ENCODE results near the gene FAM53B.

FAM53B gene

DNA sequence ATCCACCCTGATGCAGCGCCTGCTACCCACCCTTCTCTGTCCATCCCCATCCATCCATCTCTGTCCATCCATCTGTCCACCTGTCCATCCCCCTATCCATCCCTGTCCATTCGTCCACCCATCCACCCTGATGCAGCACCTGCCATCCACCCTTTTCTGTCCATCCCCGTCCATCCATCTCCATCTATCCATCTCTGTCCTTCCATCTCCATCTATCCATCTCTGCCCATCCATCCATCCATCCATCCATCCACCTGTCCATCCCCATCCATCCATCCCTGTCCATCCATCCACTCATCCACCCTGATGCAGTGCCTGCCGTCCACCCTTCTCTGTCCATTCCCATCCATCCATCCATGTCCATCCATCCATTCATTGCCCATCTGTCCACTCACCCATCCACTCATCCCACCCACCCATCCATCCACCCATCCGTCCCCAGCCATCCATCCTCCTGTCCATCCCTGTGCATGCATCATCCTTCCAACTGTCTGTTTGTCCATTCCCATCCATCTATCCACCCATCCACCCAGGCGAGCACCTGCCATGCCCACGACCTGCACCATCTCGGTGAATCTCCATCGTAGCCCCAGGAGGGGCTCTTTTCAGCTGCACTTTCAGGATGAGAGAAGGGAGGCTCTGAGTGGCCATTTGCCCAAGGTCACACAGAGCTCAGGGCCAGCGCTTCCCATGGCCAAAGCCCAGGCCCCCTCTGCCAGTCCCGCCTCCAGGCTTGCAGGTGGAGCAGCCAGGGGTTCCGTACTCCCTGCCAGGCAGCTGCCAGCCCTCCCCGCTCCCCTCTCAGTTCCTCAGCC is 145.2 kb downstream of the FAM53B start:
- no peak overlapping the region for H3K4me3 ChIP-seq (ENCODE audit: low read depth, low read length)
- TF ChIP-seq, protein P1, sequence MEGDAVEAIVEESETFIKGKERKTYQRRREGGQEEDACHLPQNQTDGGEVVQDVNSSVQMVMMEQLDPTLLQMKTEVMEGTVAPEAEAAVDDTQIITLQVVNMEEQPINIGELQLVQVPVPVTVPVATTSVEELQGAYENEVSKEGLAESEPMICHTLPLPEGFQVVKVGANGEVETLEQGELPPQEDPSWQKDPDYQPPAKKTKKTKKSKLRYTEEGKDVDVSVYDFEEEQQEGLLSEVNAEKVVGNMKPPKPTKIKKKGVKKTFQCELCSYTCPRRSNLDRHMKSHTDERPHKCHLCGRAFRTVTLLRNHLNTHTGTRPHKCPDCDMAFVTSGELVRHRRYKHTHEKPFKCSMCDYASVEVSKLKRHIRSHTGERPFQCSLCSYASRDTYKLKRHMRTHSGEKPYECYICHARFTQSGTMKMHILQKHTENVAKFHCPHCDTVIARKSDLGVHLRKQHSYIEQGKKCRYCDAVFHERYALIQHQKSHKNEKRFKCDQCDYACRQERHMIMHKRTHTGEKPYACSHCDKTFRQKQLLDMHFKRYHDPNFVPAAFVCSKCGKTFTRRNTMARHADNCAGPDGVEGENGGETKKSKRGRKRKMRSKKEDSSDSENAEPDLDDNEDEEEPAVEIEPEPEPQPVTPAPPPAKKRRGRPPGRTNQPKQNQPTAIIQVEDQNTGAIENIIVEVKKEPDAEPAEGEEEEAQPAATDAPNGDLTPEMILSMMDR (IDR thresholded peaks at IDR 0.05; ENCODE audit: low read depth, low read length), result no peak
- DNase-seq (ENCODE audit: low read depth, low spot score), result no peak
- in situ Hi-C loops (cut with HindIII; ENCODE audit: low sequenced_read_pairs), result no loop called here

DNA sequence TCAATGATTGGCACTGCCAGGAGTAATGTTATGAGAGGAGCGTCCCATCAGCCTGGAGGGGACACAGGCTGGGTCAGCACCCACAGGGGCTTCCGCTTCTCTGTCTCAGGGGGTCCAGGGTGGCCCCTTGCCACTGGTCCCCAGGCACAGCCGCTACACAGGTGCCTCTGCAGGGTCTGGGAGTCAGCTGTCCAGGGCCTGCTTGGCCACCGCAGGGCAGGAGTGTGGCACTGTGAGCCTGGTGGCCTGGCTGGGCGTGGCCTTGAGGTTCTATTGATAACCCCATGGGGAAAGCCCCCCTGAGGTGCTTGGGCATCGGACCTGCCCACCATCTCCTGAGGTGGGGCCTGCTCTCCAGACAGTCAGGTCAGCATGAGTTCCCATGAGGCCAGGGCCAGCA is 146.0 kb downstream of the FAM53B start:
- no peak for DNase-seq (ENCODE audit: low read depth, low spot score)
- no peak overlapping the region for H3K4me3 ChIP-seq (ENCODE audit: low read depth, low read length)
- in situ Hi-C loops (cut with HindIII; ENCODE audit: low sequenced_read_pairs), result no loop called here
- TF ChIP-seq, protein P1 (IDR thresholded peaks at IDR 0.05; ENCODE audit: low read depth, low read length), result no peak

DNA sequence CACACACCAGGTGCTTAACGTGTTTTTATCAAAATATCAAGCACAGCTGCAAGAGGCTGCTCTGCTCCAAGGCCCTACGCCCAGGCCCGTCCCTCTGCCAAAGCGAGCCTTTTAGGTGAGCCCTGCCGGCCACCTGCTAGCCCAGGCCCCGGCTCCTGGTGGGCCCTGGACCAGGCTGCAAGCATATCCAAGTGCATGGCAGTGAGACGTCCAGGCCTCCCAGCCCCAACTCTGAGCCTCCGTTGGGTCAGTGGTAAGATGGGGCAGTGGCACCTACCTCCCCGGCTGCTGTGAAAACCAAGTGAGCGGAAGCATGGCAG is 146.4 kb downstream of the FAM53B start:
- TF ChIP-seq, protein P1 (IDR thresholded peaks at IDR 0.05; ENCODE audit: low read depth, low read length), result no peak
- H3K4me3 ChIP-seq (ENCODE audit: low read depth, low read length), result no peak overlapping the region
- DNase-seq (ENCODE audit: low read depth, low spot score), result no peak
- in situ Hi-C loops (cut with HindIII; ENCODE audit: low sequenced_read_pairs), result no loop called here

DNA sequence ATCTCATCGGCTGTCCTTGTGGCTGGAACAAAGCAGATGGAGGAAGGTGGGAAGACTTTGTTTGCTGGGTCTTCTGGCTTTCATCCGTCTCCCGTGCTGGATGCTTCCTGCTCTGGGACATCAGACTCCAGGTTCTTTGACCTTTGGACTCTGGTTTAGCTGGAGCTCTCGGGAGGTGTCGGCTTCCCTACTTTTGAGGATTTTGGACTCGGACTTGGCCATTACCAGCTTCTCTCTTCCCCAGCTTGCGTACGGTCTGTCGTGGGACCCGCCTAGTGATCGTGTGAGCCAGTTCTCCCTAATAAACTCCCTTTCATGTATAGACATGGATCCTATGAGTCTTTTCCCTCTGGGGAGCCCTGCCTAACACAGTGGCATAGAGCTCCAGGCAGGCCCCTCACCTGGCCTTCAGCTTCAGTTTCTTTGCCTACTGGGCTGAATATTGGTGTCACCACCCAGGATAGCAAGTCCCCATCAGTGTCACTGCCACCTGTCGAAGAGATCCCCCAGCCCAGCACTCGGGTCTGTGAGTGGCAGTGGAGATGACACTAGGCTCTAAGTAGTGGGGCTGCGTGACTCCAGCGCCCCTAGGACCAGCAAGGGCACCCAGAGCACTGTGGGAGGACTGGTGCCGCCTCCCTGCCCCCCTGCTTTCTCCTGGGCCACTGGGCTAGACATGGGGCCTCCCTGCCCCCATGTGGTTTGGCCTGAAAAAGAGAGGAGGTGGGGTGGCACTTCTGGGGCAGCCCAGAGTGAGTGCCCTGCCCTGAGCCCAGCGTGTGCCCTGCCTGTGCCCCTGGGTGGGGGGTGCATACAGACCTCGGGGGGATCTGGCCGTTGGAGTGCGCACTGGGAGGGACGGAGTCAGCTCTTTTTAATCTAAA is 147.0 kb downstream of the FAM53B start:
- in situ Hi-C loops (cut with HindIII; ENCODE audit: low sequenced_read_pairs), result no loop called here
- DNase-seq (ENCODE audit: low read depth, low spot score), result no peak
- TF ChIP-seq, protein P1 (IDR thresholded peaks at IDR 0.05; ENCODE audit: low read depth, low read length), result no peak
- no peak overlapping the region for H3K4me3 ChIP-seq (ENCODE audit: low read depth, low read length)

DNA sequence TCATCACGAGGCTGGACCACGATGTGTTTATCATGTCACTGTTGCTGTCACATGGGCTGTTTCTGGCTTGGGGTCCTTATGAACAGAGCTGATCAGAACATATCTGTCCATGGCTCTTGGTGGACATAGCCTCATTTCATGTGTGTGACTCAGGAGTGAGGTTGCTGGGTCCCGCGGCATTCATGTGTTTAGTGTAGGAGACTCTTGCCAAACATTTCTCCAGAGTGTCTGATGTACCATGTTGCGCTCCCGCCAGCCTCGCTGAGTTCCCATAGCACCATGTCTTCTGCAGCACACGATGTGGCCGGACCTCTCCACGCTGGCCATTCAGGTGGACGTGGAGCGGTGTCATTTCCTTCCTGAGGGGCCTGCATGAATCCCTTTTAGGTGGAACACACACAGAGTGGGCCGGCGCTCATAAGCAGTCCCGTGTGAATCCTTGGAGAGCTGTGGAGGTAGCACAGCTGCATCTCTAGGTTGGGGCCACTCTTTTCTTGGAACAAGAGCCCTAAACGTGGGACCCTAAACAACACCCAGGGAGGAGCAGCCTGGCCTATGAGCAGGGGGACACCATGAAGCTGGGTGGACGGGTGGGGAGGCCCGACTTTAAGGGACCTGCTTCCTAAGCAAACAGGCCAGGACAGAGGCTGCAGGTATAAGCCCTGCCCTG is 147.9 kb downstream of the FAM53B start:
- TF ChIP-seq, protein P1 (IDR thresholded peaks at IDR 0.05; ENCODE audit: low read depth, low read length), result no peak
- in situ Hi-C loops (cut with HindIII; ENCODE audit: low sequenced_read_pairs), result no loop called here

DNA sequence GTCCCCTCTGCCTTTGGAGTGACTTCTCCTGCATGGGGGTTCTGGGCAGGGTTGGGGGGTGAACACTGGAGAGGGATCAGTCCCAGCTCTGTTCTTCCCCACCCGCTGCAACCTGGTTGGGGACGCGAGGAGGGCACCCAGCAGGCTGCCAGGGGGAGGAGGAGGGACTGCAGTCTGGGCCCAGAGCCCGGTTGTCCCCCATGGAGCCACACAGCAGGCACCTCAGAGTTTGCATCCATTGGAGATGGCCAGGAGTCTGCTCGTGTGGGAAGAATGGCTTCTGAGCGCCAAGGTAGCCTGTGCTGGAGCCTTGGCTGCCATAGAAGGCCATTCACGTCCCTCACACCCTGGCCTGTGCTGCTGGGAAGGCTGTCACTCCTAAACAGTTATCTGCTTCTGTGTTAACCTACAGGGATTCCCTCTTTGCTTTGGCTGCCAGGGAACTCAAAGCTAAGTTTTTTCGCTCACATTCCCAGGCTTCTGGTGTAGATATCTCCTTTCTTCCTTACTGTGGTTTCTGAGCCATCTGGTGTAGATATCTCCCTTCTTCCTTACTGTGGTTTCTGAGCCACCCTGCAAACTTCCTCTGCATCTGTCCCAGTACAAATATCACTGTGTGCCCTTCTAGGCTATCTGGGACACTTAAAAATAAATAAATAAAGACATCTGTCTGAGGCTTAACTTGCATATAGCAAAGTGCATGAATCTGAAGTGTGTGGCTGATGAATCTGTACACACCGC is 148.9 kb downstream of the FAM53B start:
- H3K4me3 ChIP-seq (ENCODE audit: low read depth, low read length), result no peak overlapping the region
- DNase-seq (ENCODE audit: low read depth, low spot score), result no peak
- in situ Hi-C loops (cut with HindIII; ENCODE audit: low sequenced_read_pairs), result no loop called here
- TF ChIP-seq, protein P1 (IDR thresholded peaks at IDR 0.05; ENCODE audit: low read depth, low read length), result no peak

More for the DNA sequence above, 147.9 kb downstream of the FAM53B start:
- no peak for DNase-seq (ENCODE audit: low read depth, low spot score)
- H3K4me3 ChIP-seq (ENCODE audit: low read depth, low read length), result no peak overlapping the region

All from astrocyte of the spinal cord (primary cell).